H9 (cell line): Measurements from ENCODE around the gene CCDC92. TPM values are rescaled to one million over a fixed set of nuclear protein-coding genes. Genes with fewer than 3 reads are reported as not detected.

ENCODE experiments used
- DNase-seq: peaks from one replicate; pipeline ENCODE4 v3.0.0-alpha.2; 2017
- H2AFZ ChIP-seq: one replicate; pipeline ENCODE4 v1.6.1; 2013; ENCODE audit warnings: mild to moderate bottlenecking, low read length, control low read depth, moderate library complexity
- H2AK5ac ChIP-seq: 2 replicates; pipeline ENCODE4 v1.6.1; 2013; ENCODE audit warnings: low read length, control low read depth, mixed read lengths; ENCODE audit not compliant: insufficient read length
- H2BK120ac ChIP-seq: one replicate; pipeline ENCODE4 v1.6.1; 2013; ENCODE audit warnings: low read depth, mild to moderate bottlenecking, low read length, control low read depth, inconsistent platforms; ENCODE audit not compliant: poor library complexity, severe bottlenecking
- H2BK12ac ChIP-seq: 2 replicates; pipeline ENCODE4 v1.6.1; 2013; ENCODE audit warnings: low read length, control low read depth, mixed read lengths, low read depth; ENCODE audit not compliant: insufficient read length
- H2BK15ac ChIP-seq: 2 replicates; pipeline ENCODE4 v1.6.1; 2013; ENCODE audit warnings: low read depth, low read length, control low read depth
- H2BK20ac ChIP-seq: one replicate; pipeline ENCODE4 v1.6.1; 2013; ENCODE audit warnings: low read depth, mild to moderate bottlenecking, low read length, control low read depth, inconsistent platforms; ENCODE audit not compliant: poor library complexity, severe bottlenecking
- H2BK5ac ChIP-seq: 2 replicates; pipeline ENCODE4 v1.6.1; 2013; ENCODE audit warnings: low read length, control low read depth, mixed read lengths; ENCODE audit not compliant: insufficient read length
- H3K14ac ChIP-seq: 2 replicates; pipeline ENCODE4 v1.6.1; 2013; ENCODE audit warnings: low read length, control low read depth; ENCODE audit not compliant: insufficient read depth
- H3K18ac ChIP-seq: 2 replicates; pipeline ENCODE4 v1.6.1; 2013; ENCODE audit warnings: low read depth, mild to moderate bottlenecking, mixed read lengths, low read length, control low read depth; ENCODE audit not compliant: insufficient read length
- H3K23ac ChIP-seq: 2 replicates; pipeline ENCODE4 v1.6.1; 2013; ENCODE audit warnings: low read length, control low read depth, mixed read lengths, low read depth; ENCODE audit not compliant: insufficient read length
- H3K23me2 ChIP-seq: 2 replicates; pipeline ENCODE4 v1.6.1; 2013; ENCODE audit warnings: low read depth, mild to moderate bottlenecking, mixed read lengths, low read length, control low read depth; ENCODE audit not compliant: insufficient read length, poor library complexity, severe bottlenecking
- H3K27ac ChIP-seq: 2 replicates; pipeline ENCODE4 v1.5.1; 2013; ENCODE audit warnings: low read length, control low read depth, mixed read lengths, low read depth; ENCODE audit not compliant: insufficient read length
- H3K27me3 ChIP-seq: 2 replicates; pipeline ENCODE4 v1.6.1; 2013; ENCODE audit warnings: low read length, control low read depth, inconsistent platforms; ENCODE audit not compliant: insufficient read depth
- H3K4ac ChIP-seq: 2 replicates; pipeline ENCODE4 v1.6.1; 2013; ENCODE audit warnings: low read depth, mild to moderate bottlenecking, control low read depth, inconsistent platforms, low read length, moderate library complexity
- H3K4me1 ChIP-seq: 2 replicates; pipeline ENCODE4 v1.6.1; 2013; ENCODE audit warnings: low read length, control low read depth, inconsistent platforms; ENCODE audit not compliant: insufficient read depth
- H3K4me2 ChIP-seq: 2 replicates; pipeline ENCODE4 v1.6.1; 2013; ENCODE audit warnings: low read length, control low read depth, mixed read lengths; ENCODE audit not compliant: insufficient read length, insufficient read depth
- H3K56ac ChIP-seq: 2 replicates; pipeline ENCODE4 v1.6.1; 2013; ENCODE audit warnings: low read depth, mild to moderate bottlenecking, mixed read lengths, low read length, control low read depth; ENCODE audit not compliant: insufficient read length
- H3K79me1 ChIP-seq: 2 replicates; pipeline ENCODE4 v1.6.1; 2013; ENCODE audit warnings: low read depth, mild to moderate bottlenecking, moderate library complexity, low read length, control low read depth, inconsistent platforms; ENCODE audit not compliant: insufficient read depth, poor library complexity, severe bottlenecking
- H3K79me2 ChIP-seq: 2 replicates; pipeline ENCODE4 v1.6.1; 2013; ENCODE audit warnings: low read length, control low read depth, inconsistent platforms; ENCODE audit not compliant: insufficient read depth
- H3K9ac ChIP-seq: 2 replicates; pipeline ENCODE4 v1.6.1; 2013; ENCODE audit warnings: low read length, control low read depth, mixed read lengths; ENCODE audit not compliant: insufficient read length; ENCODE audit errors: extremely low read depth
- H3K9me3 ChIP-seq: one replicate; pipeline ENCODE4 v1.6.1; 2013; ENCODE audit warnings: low read depth, low read length, inconsistent platforms; ENCODE audit not compliant: control insufficient read depth
- H3T11ph ChIP-seq: one replicate; pipeline ENCODE4 v1.6.1; 2013; ENCODE audit warnings: mild to moderate bottlenecking, low read length, control low read depth, inconsistent platforms
- H4K20me1 ChIP-seq: one replicate; pipeline ENCODE4 v1.6.1; 2013; ENCODE audit not compliant: control insufficient read depth, insufficient read length, insufficient read depth
- H4K5ac ChIP-seq: 2 replicates; pipeline ENCODE4 v1.6.1; 2013; ENCODE audit warnings: low read depth, mild to moderate bottlenecking, mixed read lengths, low read length, control low read depth; ENCODE audit not compliant: insufficient read length
- H4K8ac ChIP-seq: replicated peaks from 2 replicates; pipeline ENCODE4 v1.6.1; 2013; ENCODE audit warnings: low read length, control low read depth, mixed read lengths, low read depth; ENCODE audit not compliant: insufficient read length
- H4K91ac ChIP-seq: 2 replicates; pipeline ENCODE4 v1.6.1; 2013; ENCODE audit warnings: low read depth, mild to moderate bottlenecking, moderate library complexity, mixed read lengths, low read length, control low read depth; ENCODE audit not compliant: insufficient read length
- H3K27ac Mint-ChIP-seq, 3 experiments: 2 replicates in 2 of 3; 3 replicates in 1 of 3; pipeline ENCODE4 v1.8.0; 2020 to 2021; ENCODE audit warnings: mixed read lengths in 3 of 3, mild to moderate bottlenecking in 1 of 3, moderate library complexity in 1 of 3
- H3K27me3 Mint-ChIP-seq: 2 replicates; pipeline ENCODE4 v1.8.0; 2021; ENCODE audit warnings: low read depth, mild to moderate bottlenecking, moderate library complexity, mixed read lengths
- H3K36me3 Mint-ChIP-seq, 3 experiments: 2 replicates in 2 of 3; 3 replicates in 1 of 3; pipeline ENCODE4 v1.8.0; 2020 to 2021; ENCODE audit warnings: low read depth in 3 of 3, mixed read lengths in 3 of 3; ENCODE audit not compliant: insufficient read depth in 1 of 3
- H3K4me1 Mint-ChIP-seq, 2 experiments: 2 replicates each; pipeline ENCODE4 v1.8.0; 2020; ENCODE audit warnings: mixed read lengths in 2 of 2
- H3K4me3 Mint-ChIP-seq, 2 experiments: 2 replicates in 1 of 2; 3 replicates in 1 of 2; pipeline ENCODE4 v1.8.0; 2020 to 2021; ENCODE audit warnings: mild to moderate bottlenecking in 2 of 2, mixed read lengths in 2 of 2, moderate library complexity in 1 of 2
- H3K9me3 Mint-ChIP-seq, 2 experiments: 2 replicates in 1 of 2; 3 replicates in 1 of 2; pipeline ENCODE4 v1.8.0; 2020; ENCODE audit warnings: mild to moderate bottlenecking in 2 of 2, mixed read lengths in 2 of 2, moderate library complexity in 1 of 2
- CTCF ChIP-seq: fragments of 200-600 bp; sonication (generic); conservative IDR thresholded peaks from 3 replicates; pipeline ENCODE4 v1.8.0; 2021; ENCODE audit warnings: antibody characterized with exemption, mild to moderate bottlenecking
- WGBS: extraction: QIAGEN DNeasy Blood & Tissue Kit; methylation state at CpG from one replicate; pipeline ENCODE4 v1.1.7; 2013; ENCODE audit warnings: missing lambda C conversion rate, low lambda C conversion rate, mixed read lengths; ENCODE audit not compliant: insufficient read length; ENCODE audit errors: extremely low coverage; 5-methylcytosine and 5-hydroxymethylcytosine counted together
- total RNA-seq: library from RNA; stranded (reverse); gene quantifications from 2 replicates; pipeline ENCODE4 v1.2.1, GENCODE V29; 2021

CCDC92 gene
- total RNA-seq, 1 experiment from 2014 or later = 1.3 TPM

- Histone ChIP-seq H3K79me2 (no peaks in the 10 kb centered on the region), H3K27me3 (no peaks in the 10 kb centered on the region; the same call in 1 of the 2 replicates), H2BK20ac (no peak overlapping the region), H2BK15ac (no peak overlapping the region), H3K4me2 (no peak overlapping the region), H3K27ac (no peak overlapping the region), H3K18ac (no peak overlapping the region), H3K79me1 (no peaks in the 10 kb centered on the region), H3K23me2 (no peaks in the 10 kb centered on the region), H3K14ac (no peak overlapping the region), H3K9ac (no peak overlapping the region), H3K9me3 (no peaks in the 10 kb centered on the region), H2BK12ac (no peak overlapping the region), H2AK5ac (no peak overlapping the region), H3K4me1 (no peaks in the 10 kb centered on the region), H4K91ac (no peak overlapping the region), H3K4ac (no peak overlapping the region), H2BK5ac (no peak overlapping the region), H2BK120ac (no peak overlapping the region), H2AFZ (no peak overlapping the region), H3T11ph (no peak overlapping the region), H3K23ac (no peak overlapping the region), H4K5ac (no peak overlapping the region), H4K8ac (no peak overlapping the region), H4K20me1 (no peaks in the 10 kb centered on the region), H3K56ac (no peak overlapping the region)
- no peak for TF ChIP-seq CTCF
- no peaks in the 10 kb centered on the region for H3K36me3 Mint-ChIP-seq
- H3K9me3 Mint-ChIP-seq = no peaks in the 10 kb centered on the region
- no peaks in the 10 kb centered on the region for H3K4me1 Mint-ChIP-seq
- WGBS = no CpG with 5 or more reads among the region's 7 CpGs
- no peak overlapping the region for H3K4me3 Mint-ChIP-seq
- no peak for DNase-seq
- H3K27ac Mint-ChIP-seq = no peak overlapping the region
- peaks cover 87% of the 10 kb centered on the region for H3K27me3 Mint-ChIP-seq
Measured at GRCh38 chr12:123923927-123924326, 48.7 kb downstream of the CCDC92 start.
